Measurements from ENCODE around the gene TXNDC2. TPM values are rescaled to one million over a fixed set of nuclear protein-coding genes. Genes with fewer than 3 reads are reported as not detected.

The TXNDC2 gene
- total and polyA plus RNA-seq, 4 donors: under 0.01 to 0.09 TPM; not detected in 2

- H3K4me3 ChIP-seq (ENCODE audit: low read depth in 1 of 3, low read length in 3 of 3): no peak overlapping the region
- H3K27ac ChIP-seq (ENCODE audit: low read depth in 1 of 2, low read length in 2 of 2): no peak overlapping the region
- 95% methylated on average over 3 of the region's 3 CpGs for WGBS
- no peaks in the 10 kb centered on the region for H3K4me1 ChIP-seq (ENCODE audit: control insufficient read depth in 4 of 4, insufficient read depth in 4 of 4, low read length in 3 of 4)
- no peaks in the 10 kb centered on the region for H3K27me3 ChIP-seq (ENCODE audit: control insufficient read depth in 4 of 4, insufficient read depth in 4 of 4, low read length in 3 of 4)
- TF ChIP-seq GABPA (IDR thresholded peaks at IDR 0.05 in 1 of 2, conservative IDR thresholded peaks at IDR 0.05 in 1 of 2): no peak
- TF ChIP-seq RAD21 (IDR thresholded peaks at IDR 0.05): no peak
- TF ChIP-seq REST (IDR thresholded peaks at IDR 0.05): no peak
- no peak for TF ChIP-seq FOXA2 (IDR thresholded peaks at IDR 0.05)
- TF ChIP-seq CTCF (IDR thresholded peaks at IDR 0.05; ENCODE audit: low read depth, low read length, missing input control): no peak
- no peak for TF ChIP-seq TAF1 (conservative IDR thresholded peaks at IDR 0.05)
- TF ChIP-seq RXRA (IDR thresholded peaks at IDR 0.05): no peak
- no peak for TF ChIP-seq SP1 (IDR thresholded peaks at IDR 0.05)
- TF ChIP-seq EGR1 (IDR thresholded peaks at IDR 0.05; ENCODE audit: low read depth in 2 of 2): no peak
- no peak for TF ChIP-seq HNF4A (conservative IDR thresholded peaks at IDR 0.05)
- no peak for TF ChIP-seq ATF3 (IDR thresholded peaks at IDR 0.05)
- TF ChIP-seq NR2F2 (IDR thresholded peaks at IDR 0.05): no peak
- TF ChIP-seq HNF4G (IDR thresholded peaks at IDR 0.05): no peak
- no peak for TF ChIP-seq YY1 (IDR thresholded peaks at IDR 0.05)
- TF ChIP-seq FOXA1 (IDR thresholded peaks at IDR 0.05): no peak
- no peaks in the 10 kb centered on the region for H3K9me3 ChIP-seq (ENCODE audit: control insufficient read depth in 4 of 4, low read length in 3 of 4)
- H3K9ac ChIP-seq (ENCODE audit: low read depth in 1 of 2, low read length in 2 of 2): no peak overlapping the region
- H3K36me3 ChIP-seq (ENCODE audit: control insufficient read depth in 4 of 4, insufficient read depth in 3 of 4, low read depth in 1 of 4, low read length in 3 of 4): no peaks in the 10 kb centered on the region
- no peak for DNase-seq (ENCODE audit: low spot score)
Measured at GRCh38 chr18:9886005-9886348, 204 bp downstream of the TXNDC2 start.

- Histone ChIP-seq H3K27ac (ENCODE audit: low read depth in 1 of 2, low read length in 2 of 2) (no peak overlapping the region), H3K36me3 (ENCODE audit: control insufficient read depth in 4 of 4, insufficient read depth in 3 of 4, low read depth in 1 of 4, low read length in 3 of 4) (no peaks in the 10 kb centered on the region), H3K4me3 (ENCODE audit: low read depth in 1 of 3, low read length in 3 of 3) (no peak overlapping the region), H3K9ac (ENCODE audit: low read depth in 1 of 2, low read length in 2 of 2) (no peak overlapping the region), H3K27me3 (ENCODE audit: control insufficient read depth in 4 of 4, insufficient read depth in 4 of 4, low read length in 3 of 4) (no peaks in the 10 kb centered on the region), H3K4me1 (ENCODE audit: control insufficient read depth in 4 of 4, insufficient read depth in 4 of 4, low read length in 3 of 4) (no peaks in the 10 kb centered on the region), H3K9me3 (ENCODE audit: control insufficient read depth in 4 of 4, low read length in 3 of 4) (no peaks in the 10 kb centered on the region)
- 96% methylated on average over 5 of the region's 5 CpGs for WGBS
- DNase-seq (ENCODE audit: low spot score): no peak
- TF ChIP-seq FOXA1 (IDR thresholded peaks at IDR 0.05) (no peak), REST (IDR thresholded peaks at IDR 0.05) (no peak), HNF4A (conservative IDR thresholded peaks at IDR 0.05) (no peak), JUND (IDR thresholded peaks at IDR 0.05) (no peak), RAD21 (IDR thresholded peaks at IDR 0.05) (no peak), SP1 (IDR thresholded peaks at IDR 0.05) (no peak), FOXA2 (IDR thresholded peaks at IDR 0.05) (no peak), ZBTB33 (IDR thresholded peaks at IDR 0.05) (no peak), NR2F2 (IDR thresholded peaks at IDR 0.05) (no peak), RXRA (IDR thresholded peaks at IDR 0.05) (no peak), CTCF (IDR thresholded peaks at IDR 0.05; ENCODE audit: low read depth, low read length, missing input control) (no peak), EGR1 (IDR thresholded peaks at IDR 0.05; ENCODE audit: low read depth in 2 of 2) (no peak), GABPA (IDR thresholded peaks at IDR 0.05 in 1 of 2, conservative IDR thresholded peaks at IDR 0.05 in 1 of 2) (no peak), ATF3 (IDR thresholded peaks at IDR 0.05) (no peak), HNF4G (IDR thresholded peaks at IDR 0.05) (no peak), YY1 (IDR thresholded peaks at IDR 0.05) (no peak), TAF1 (conservative IDR thresholded peaks at IDR 0.05) (no peak)
Measured at GRCh38 chr18:9887992-9888391, 2.2 kb downstream of the TXNDC2 start.

Data from liver (tissue), 9 donors.